Cardiac fibroblast (primary cell): ENCODE measurements around the gene PDE4D.

ENCODE experiments used
- DNase-seq, 2 donors: peaks; one replicate each; pipeline versions ENCODE4 v3.0.0 to v3.0.0-alpha.2; 2010; ENCODE audit warnings: low read depth in 2 of 2
- H3K4me3 ChIP-seq, 2 donors: replicated peaks in 1 of 2; 1 replicate in 1 of 2; 2 replicates in 1 of 2; pipeline ENCODE4 v1.5.1; 2011; ENCODE audit warnings: low read depth in 2 of 2, low read length in 2 of 2, mild to moderate bottlenecking in 2 of 2, moderate library complexity in 1 of 2
- TF ChIP-seq, protein P1 (sequence below): IDR thresholded peaks from one replicate; pipeline ENCODE4 v1.5.1; 2011; ENCODE audit warnings: low read depth, mild to moderate bottlenecking, low read length, inconsistent platforms

PDE4D gene

GRCh38 chr5:59709846-59710245 lies 183.7 kb downstream of the PDE4D start:
- H3K4me3 ChIP-seq = no peak overlapping the region
- TF ChIP-seq, protein P1, sequence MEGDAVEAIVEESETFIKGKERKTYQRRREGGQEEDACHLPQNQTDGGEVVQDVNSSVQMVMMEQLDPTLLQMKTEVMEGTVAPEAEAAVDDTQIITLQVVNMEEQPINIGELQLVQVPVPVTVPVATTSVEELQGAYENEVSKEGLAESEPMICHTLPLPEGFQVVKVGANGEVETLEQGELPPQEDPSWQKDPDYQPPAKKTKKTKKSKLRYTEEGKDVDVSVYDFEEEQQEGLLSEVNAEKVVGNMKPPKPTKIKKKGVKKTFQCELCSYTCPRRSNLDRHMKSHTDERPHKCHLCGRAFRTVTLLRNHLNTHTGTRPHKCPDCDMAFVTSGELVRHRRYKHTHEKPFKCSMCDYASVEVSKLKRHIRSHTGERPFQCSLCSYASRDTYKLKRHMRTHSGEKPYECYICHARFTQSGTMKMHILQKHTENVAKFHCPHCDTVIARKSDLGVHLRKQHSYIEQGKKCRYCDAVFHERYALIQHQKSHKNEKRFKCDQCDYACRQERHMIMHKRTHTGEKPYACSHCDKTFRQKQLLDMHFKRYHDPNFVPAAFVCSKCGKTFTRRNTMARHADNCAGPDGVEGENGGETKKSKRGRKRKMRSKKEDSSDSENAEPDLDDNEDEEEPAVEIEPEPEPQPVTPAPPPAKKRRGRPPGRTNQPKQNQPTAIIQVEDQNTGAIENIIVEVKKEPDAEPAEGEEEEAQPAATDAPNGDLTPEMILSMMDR = no peak
- DNase-seq = peak; percentile 67 to 82

DNA sequence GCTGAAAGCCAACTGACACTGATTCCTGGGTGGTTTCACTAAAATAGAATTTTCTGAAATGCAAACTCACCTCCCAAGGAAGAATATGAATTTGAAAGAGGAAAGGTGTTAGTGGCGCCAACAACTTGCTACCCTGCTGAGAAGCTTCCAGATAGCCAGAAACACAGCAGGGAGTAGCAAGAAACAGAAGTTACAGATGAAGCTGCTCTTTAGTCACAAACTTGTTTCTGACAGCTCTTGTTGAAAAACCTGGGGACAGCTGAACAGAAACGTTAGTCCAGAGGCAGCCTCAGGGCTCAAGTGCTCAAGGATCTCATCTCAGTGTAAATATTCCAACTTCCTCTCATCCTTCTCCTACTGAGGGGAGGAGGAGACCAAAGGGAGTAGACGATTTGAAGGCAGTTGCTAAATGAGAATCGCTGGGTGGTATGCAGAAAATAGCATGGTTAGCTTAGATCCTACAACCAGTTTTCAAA lies 184.1 kb downstream of the PDE4D start:
- TF ChIP-seq, protein P1 = no peak
- no peak for DNase-seq
- H3K4me3 ChIP-seq = no peak overlapping the region

DNA sequence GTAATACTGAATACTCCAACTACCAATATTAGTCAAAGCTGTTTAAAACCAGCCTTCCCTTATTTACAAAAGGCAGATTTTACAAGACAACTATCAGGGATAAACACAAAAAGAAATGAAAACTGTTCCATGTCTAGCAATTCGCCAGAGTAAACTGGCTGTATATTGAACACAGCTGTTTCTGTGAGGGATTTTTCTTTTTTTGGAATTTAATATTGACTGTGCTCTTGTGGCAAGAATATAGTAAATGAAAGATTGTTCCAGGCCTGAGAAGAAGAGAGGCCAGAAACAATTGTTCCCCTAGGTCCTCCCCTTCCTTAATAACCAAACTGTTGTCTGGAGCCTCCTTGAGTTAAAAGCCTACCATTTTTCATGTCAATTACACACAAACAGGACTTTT lies 188.6 kb downstream of the PDE4D start:
- DNase-seq = no peak
- no peak overlapping the region for H3K4me3 ChIP-seq
- TF ChIP-seq, protein P1 = no peak

- TF ChIP-seq, protein P1 = no peak
- no peak for DNase-seq
- no peak overlapping the region for H3K4me3 ChIP-seq
Observed at GRCh38 chr5:59703789-59704188, 189.7 kb downstream of the PDE4D start.

DNA sequence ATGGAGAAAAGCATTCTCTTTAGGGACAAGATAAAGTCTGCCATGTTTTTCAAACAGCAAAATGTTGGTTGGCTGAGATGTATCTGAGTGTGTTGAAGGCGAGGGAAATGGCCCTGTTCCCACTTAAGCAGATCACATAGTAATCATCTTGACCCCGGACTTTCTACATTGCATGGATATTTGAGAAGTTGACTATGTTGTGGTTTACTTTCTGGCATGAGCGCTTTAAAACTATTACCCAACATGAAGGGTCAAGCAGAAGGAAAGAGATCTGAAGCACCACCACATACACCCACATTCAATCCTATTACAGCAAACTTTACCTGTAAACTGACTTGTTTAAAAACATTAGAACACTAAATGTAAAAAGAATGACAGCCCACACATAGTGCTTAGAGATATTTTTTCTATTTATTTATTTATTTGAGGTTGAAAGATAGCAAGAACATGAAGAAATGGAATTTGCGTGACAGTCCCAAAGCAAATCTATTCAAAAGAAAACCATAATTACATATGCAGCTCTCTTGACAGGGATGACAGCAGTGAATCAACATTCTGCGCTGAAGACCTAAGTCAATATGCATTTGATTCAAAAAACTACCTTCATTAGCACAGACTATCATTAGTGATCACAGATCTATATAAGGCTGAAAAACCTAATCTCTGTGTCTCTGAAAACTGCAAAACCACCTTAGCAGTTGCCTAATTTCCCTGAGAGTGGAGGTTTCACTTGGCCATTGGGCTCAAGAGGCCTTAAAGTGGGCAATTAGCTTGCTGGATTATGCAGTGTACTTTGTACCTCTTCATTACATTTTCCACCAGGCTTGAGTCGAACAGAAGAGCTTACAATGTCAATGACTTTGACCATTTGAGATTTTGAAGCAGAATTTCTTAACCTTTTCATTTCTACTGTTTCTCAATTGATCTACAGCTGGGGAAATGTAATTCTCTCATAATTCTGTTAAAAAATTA lies 195.0 kb downstream of the PDE4D start:
- peak in 1 of 2 donors; percentile 42 for DNase-seq
- TF ChIP-seq, protein P1 = no peak

DNA sequence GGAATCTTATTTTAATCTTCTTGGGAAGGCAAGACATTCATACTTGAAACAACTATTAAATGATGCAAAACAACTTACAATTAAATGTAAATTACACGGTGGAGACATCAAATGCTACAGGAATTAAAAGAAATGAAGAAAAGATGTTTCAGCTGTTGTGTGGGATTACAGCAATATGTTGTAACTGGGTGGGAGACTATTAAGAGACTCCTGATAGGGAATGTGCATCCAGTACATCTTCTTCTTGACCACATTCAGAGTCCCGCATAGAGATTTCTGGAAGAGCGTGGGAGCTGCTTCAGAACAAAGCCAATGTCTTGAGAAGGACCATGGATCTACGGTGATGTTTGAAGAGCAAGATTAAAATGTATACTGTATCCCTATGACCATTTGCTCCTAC lies 199.1 kb downstream of the PDE4D start:
- no peak for DNase-seq
- no peak overlapping the region for H3K4me3 ChIP-seq
- TF ChIP-seq, protein P1 = no peak

More for the DNA sequence above, 195.0 kb downstream of the PDE4D start:
- H3K4me3 ChIP-seq = no peak overlapping the region
